ENCODE measurements around the gene ACLY. TPM values are rescaled to one million over a fixed set of nuclear protein-coding genes. Genes with fewer than 3 reads are reported as not detected.

Gene ACLY
- polyA plus RNA-seq, 2 of the 4 experiments (the other 2 are of a cell fraction) = 355 to 376 TPM

GRCh38 chr17:41912925-41913324 lies 5.8 kb downstream of the ACLY start:
- FAIRE-seq = peak; percentile 51
- Histone ChIP-seq H3K4me2 (peak overlapping the region; percentile 91), H3K27ac (peak overlapping the region; percentile 93 to 96), H3K9me3 (no peaks in the 10 kb centered on the region), H3K4me1 (peaks cover 95% of the 10 kb centered on the region), H3K4me3 (no peak overlapping the region)
- ATAC-seq = no peak
- ChIA-PET POLR2A (interaction anchor here (2.1 kb wide), 1 partner anchor 17 kb away, joined by 9 read pairs; the partner anchor contains the start of gene ODAD4), CTCF (interaction anchor here (0.9 to 11.5 kb wide), 10 partner anchors 9 to 107 kb away, joined by 3 to 111 read pairs (median 4); partner anchors contain the start of genes NKIRAS2 and ODAD4)
- DNase-seq (ENCODE audit: low read depth in 1 of 2, low spot score in 1 of 2) = no peak
- TF ChIP-seq RAD21 (conservative IDR thresholded peaks at IDR 0.05 in 1 of 2, IDR thresholded peaks at IDR 0.05 in 1 of 2) (peak in 1 of 2 experiments; percentile 31; a peak in 2 of 5 replicates), PBX3 (IDR thresholded peaks at IDR 0.05) (no peak), TP53 (CRISPR knock-in tag; IDR thresholded peaks at IDR 0.05) (no peak), POLR2A (IDR thresholded peaks at IDR 0.05; ENCODE audit: low read length) (no peak), JUN (IDR thresholded peaks at IDR 0.05) (0 out of 5 replicates have a peak, but pooled peaks of 1 of the 2 experiments have one; percentile 23), SMC3 (IDR thresholded peaks at IDR 0.05) (0 out of 3 replicates have a peak, but pooled peaks have one; percentile 8), HOXB5 (CRISPR knock-in tag; IDR thresholded peaks at IDR 0.05) (no peak), CTCF (IDR thresholded peaks at IDR 0.05) (no peak; the same call in 2 of the 3 replicates), FOSL2 (IDR thresholded peaks at IDR 0.05) (no peak), FOSL2 (CRISPR knock-in tag; IDR thresholded peaks at IDR 0.05) (no peak), GATA3 (IDR thresholded peaks at IDR 0.05; ENCODE audit: borderline replicate concordance) (no peak)
- 87% methylated on average over 1 of the region's 1 CpG for WGBS (ENCODE audit: missing lambda C conversion rate)

GRCh38 chr17:41910701-41911391 lies 7.9 kb downstream of the ACLY start:
- H3K27ac ChIP-seq = peak overlapping the region; percentile 93 to 96
- TF ChIP-seq JUNB (IDR thresholded peaks at IDR 0.05) = peak; percentile 73
- TF ChIP-seq FOSL2 (IDR thresholded peaks at IDR 0.05) = peak; percentile 74
- TF ChIP-seq FOSL2 (CRISPR knock-in tag; IDR thresholded peaks at IDR 0.05) = peak; percentile 96
- peak; percentile 88 for TF ChIP-seq HOXB13 (CRISPR knock-in tag; IDR thresholded peaks at IDR 0.05; ENCODE audit: low read depth)
- TF ChIP-seq EHF (CRISPR knock-in tag; IDR thresholded peaks at IDR 0.05) = peak; percentile 93
- no peak for TF ChIP-seq ZC3H11A (IDR thresholded peaks at IDR 0.05)
- peak; percentile 69; the same call in 1 of the 2 replicates for TF ChIP-seq GATA3 (IDR thresholded peaks at IDR 0.05; ENCODE audit: borderline replicate concordance)
- peak; percentile 97 for TF ChIP-seq MAX (IDR thresholded peaks at IDR 0.05)
- TF ChIP-seq FOXS1 (CRISPR knock-in tag; IDR thresholded peaks at IDR 0.05) = peak; percentile 82
- no peak for TF ChIP-seq KDM5A (IDR thresholded peaks at IDR 0.05)
- TF ChIP-seq BHLHE40 (IDR thresholded peaks at IDR 0.05; ENCODE audit: low read depth, low read length) = no peak
- peak; percentile 13; the same call in 1 of the 3 replicates for TF ChIP-seq CTCF (IDR thresholded peaks at IDR 0.05)
- no peak for TF ChIP-seq BCL3 (IDR thresholded peaks at IDR 0.05)
- TF ChIP-seq ZNF302 (CRISPR knock-in tag; IDR thresholded peaks at IDR 0.05) = peak; percentile 91
- no peak for TF ChIP-seq CBX8 (IDR thresholded peaks at IDR 0.05)
- no peak for TF ChIP-seq USF2 (IDR thresholded peaks at IDR 0.05)
- TF ChIP-seq FOSB (CRISPR knock-in tag; IDR thresholded peaks at IDR 0.05) = 0 out of 2 replicates have a peak, but pooled peaks have one; percentile 52
- no peak for TF ChIP-seq ZSCAN20 (CRISPR knock-in tag; IDR thresholded peaks at IDR 0.05)
- TF ChIP-seq RARB (CRISPR knock-in tag; IDR thresholded peaks at IDR 0.05) = peak; percentile 61; the same call in 1 of the 2 replicates
- peak; percentile 86; the same call in 1 of the 2 replicates for TF ChIP-seq HOXB5 (CRISPR knock-in tag; IDR thresholded peaks at IDR 0.05)
- peak; percentile 60; the same call in 1 of the 2 replicates for TF ChIP-seq TFCP2L1 (CRISPR knock-in tag; IDR thresholded peaks at IDR 0.05)
- TF ChIP-seq ESRRA (IDR thresholded peaks at IDR 0.05; ENCODE audit: borderline replicate concordance, low read length) = no peak
- no peak for TF ChIP-seq RFX5 (IDR thresholded peaks at IDR 0.05)
- TF ChIP-seq RAD21 (conservative IDR thresholded peaks at IDR 0.05 in 1 of 2, IDR thresholded peaks at IDR 0.05 in 1 of 2) = peak; percentile 20 to 49; a peak in 3 of 5 replicates
- TF ChIP-seq TP53 (CRISPR knock-in tag; IDR thresholded peaks at IDR 0.05) = 0 out of 2 replicates have a peak, but pooled peaks have one; percentile 52

More at GRCh38 chr17:41910701-41911391, 7.9 kb downstream of the ACLY start:
- DNase-seq (ENCODE audit: low read depth in 1 of 2, low spot score in 1 of 2) = peak; percentile 97 to 98
- WGBS (ENCODE audit: missing lambda C conversion rate) = 16% methylated on average over 13 of the region's 13 CpGs
- peak; percentile 99 for FAIRE-seq
- H3K4me3 ChIP-seq = no peak overlapping the region
- ChIA-PET CTCF (interaction anchor here (0.6 to 11.5 kb wide), 13 partner anchors 8 to 653 kb away, joined by 3 to 111 read pairs (median 7); partner anchors contain the start of genes ACLY, KLHL11, ODAD4 and P3H4), POLR2A (interaction anchor here (0.6 to 1.5 kb wide), 11 partner anchors 8 to 221 kb away, joined by 3 to 7 read pairs (median 3); partner anchors contain the start of genes ACLY, CNP, KLHL11 and ODAD4)
- H3K4me2 ChIP-seq = peak overlapping the region; percentile 84
- H3K9me3 ChIP-seq = no peaks in the 10 kb centered on the region
- peak; percentile 68 to 77 for ATAC-seq
- peaks cover 100% of the 10 kb centered on the region for H3K4me1 ChIP-seq
